Rectal smooth muscle tissue (tissue), 1 donor: ENCODE data around the gene DPP3.
A peak's percentile ranks its signal among the peaks of the same experiment; 100 is the strongest.

Experiments used
- H3K27ac ChIP-seq: one replicate; pipeline ENCODE4 v1.7.0; 2013; ENCODE audit warnings: low read depth, low read length, inconsistent platforms
- H3K27me3 ChIP-seq: one replicate; pipeline ENCODE4 v1.7.0; 2013; ENCODE audit warnings: low read length; ENCODE audit not compliant: control insufficient read depth, insufficient read depth
- H3K36me3 ChIP-seq: one replicate; pipeline ENCODE4 v1.7.0; 2013; ENCODE audit warnings: low read length; ENCODE audit not compliant: control insufficient read depth, insufficient read depth
- H3K4me1 ChIP-seq: one replicate; pipeline ENCODE4 v1.7.0; 2013; ENCODE audit warnings: low read length; ENCODE audit not compliant: control insufficient read depth, insufficient read depth
- H3K4me3 ChIP-seq: one replicate; pipeline ENCODE4 v1.7.0; 2013; ENCODE audit warnings: low read length
- H3K9ac ChIP-seq: one replicate; pipeline ENCODE4 v1.7.0; 2013; ENCODE audit warnings: low read length

DPP3 gene

GRCh38 chr11:66494935-66495334 is 14.7 kb downstream of the DPP3 start:
- H3K27me3 ChIP-seq, result no peaks in the 10 kb centered on the region
- H3K36me3 ChIP-seq, result peaks cover 4% of the 10 kb centered on the region
- H3K4me3 ChIP-seq, result no peak overlapping the region
- H3K9ac ChIP-seq, result no peak overlapping the region
- no peaks in the 10 kb centered on the region for H3K4me1 ChIP-seq
- H3K27ac ChIP-seq, result no peak overlapping the region

DNA sequence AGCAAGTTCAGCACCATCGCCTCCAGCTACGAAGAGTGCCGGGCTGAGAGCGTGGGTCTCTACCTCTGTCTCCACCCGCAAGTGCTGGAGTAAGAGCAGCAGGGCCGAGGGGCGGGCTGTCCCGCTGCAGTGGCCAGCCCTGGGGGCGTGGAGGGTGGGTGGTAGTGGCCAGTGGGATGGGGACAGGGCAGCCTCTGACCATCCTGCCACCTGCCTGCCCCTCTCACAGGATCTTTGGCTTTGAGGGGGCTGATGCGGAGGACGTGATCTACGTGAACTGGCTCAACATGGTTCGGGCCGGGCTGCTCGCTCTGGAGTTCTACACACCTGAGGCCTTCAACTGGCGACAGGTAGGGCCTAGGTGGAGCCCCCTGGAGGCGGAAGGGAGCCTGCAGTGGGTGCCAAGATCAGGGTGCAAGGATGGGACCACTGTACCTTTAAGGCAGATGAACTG is 15.2 kb downstream of the DPP3 start:
- Histone ChIP-seq H3K36me3 (peaks cover 4% of the 10 kb centered on the region), H3K27ac (no peak overlapping the region), H3K9ac (no peak overlapping the region), H3K4me1 (no peaks in the 10 kb centered on the region), H3K4me3 (no peak overlapping the region), H3K27me3 (no peaks in the 10 kb centered on the region)

DNA sequence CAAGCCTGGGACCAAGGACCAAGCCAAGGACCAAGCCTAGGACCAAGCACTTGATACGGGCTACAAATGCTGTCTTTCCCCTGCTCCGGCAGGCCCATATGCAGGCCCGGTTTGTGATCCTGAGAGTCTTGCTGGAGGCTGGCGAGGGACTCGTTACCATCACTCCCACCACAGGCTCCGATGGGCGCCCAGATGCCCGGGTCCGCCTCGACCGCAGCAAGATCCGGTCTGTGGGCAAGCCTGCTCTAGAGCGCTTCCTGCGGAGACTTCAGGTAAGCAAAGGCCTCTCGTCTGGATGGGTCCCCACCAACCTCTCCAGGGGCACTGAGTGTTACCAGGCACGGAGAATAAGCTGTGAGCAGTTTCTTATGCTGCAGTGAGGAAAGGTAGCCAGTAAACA is 17.0 kb downstream of the DPP3 start:
- peaks cover 4% of the 10 kb centered on the region for H3K36me3 ChIP-seq
- H3K4me1 ChIP-seq, result no peaks in the 10 kb centered on the region
- H3K4me3 ChIP-seq, result no peak overlapping the region
- no peak overlapping the region for H3K9ac ChIP-seq
- H3K27me3 ChIP-seq, result no peaks in the 10 kb centered on the region
- H3K27ac ChIP-seq, result no peak overlapping the region

DNA sequence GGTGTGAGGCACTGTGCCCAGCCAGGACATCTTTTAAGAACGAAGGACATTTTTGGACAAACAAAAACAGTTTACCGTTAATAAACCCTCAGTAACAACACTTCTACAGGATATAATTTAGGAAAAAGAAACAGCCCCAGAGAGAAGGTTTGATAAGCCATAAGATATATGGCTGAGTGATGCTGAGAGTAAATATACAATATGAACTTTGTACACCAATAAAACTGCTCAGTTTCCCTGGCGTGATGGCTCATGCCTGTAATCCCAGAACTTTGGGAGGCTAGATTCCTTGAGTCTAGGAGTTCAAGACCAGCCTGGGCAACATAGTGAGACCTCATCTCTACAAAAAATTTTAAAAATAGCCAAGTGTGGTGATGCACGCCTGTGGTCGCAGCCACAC is 18.3 kb downstream of the DPP3 start:
- Histone ChIP-seq H3K36me3 (no peaks in the 10 kb centered on the region), H3K27me3 (no peaks in the 10 kb centered on the region), H3K27ac (no peak overlapping the region), H3K9ac (no peak overlapping the region), H3K4me3 (no peak overlapping the region), H3K4me1 (no peaks in the 10 kb centered on the region)

GRCh38 chr11:66505276-66505816 is 25.1 kb downstream of the DPP3 start:
- no peaks in the 10 kb centered on the region for H3K27me3 ChIP-seq
- H3K9ac ChIP-seq, result no peak overlapping the region
- H3K27ac ChIP-seq, result no peak overlapping the region
- H3K4me3 ChIP-seq, result no peak overlapping the region
- peaks cover 2% of the 10 kb centered on the region for H3K4me1 ChIP-seq
- H3K36me3 ChIP-seq, result peaks cover 2% of the 10 kb centered on the region

DNA sequence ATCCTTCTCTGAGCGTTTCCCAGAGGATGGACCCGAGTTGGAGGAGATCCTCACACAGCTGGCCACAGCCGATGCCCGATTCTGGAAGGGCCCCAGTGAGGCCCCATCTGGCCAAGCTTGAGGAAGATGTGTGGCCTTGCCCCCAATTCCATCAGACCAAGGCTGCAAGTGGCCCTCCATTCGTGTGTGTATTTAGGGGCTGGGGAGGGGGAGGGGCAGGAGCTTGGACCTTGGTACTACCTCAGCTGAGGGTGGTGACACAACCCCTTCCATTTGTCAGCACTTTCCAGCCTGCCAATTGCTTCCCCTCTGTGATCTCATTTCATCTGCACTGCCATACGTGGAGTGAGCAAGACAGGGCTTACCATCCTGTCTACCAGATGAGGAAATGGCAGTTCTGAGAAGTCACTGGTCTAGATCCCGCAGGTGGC is 28.9 kb downstream of the DPP3 start:
- H3K4me1 ChIP-seq, result peaks cover 9% of the 10 kb centered on the region
- no peak overlapping the region for H3K9ac ChIP-seq
- no peak overlapping the region for H3K4me3 ChIP-seq
- no peak overlapping the region for H3K27ac ChIP-seq
- H3K27me3 ChIP-seq, result no peaks in the 10 kb centered on the region
- peaks cover 2% of the 10 kb centered on the region for H3K36me3 ChIP-seq

- peaks cover 3% of the 10 kb centered on the region for H3K36me3 ChIP-seq
- H3K4me1 ChIP-seq, result peaks cover 9% of the 10 kb centered on the region
- H3K9ac ChIP-seq, result peak within 1 kb of the TSS; percentile 20
- peak within 1 kb of the TSS; percentile 70 for H3K27ac ChIP-seq
- H3K4me3 ChIP-seq, result peak within 1 kb of the TSS; percentile 99
- H3K27me3 ChIP-seq, result no peaks in the 10 kb centered on the region
Measured at GRCh38 chr11:66510271-66510989, 30.2 kb downstream of the DPP3 start, which contains the start of gene BBS1. Gene BBS1 (plus strand): TSS chr11:66510635. CDS start chr11:66510660, 25 bp downstream.

DNA sequence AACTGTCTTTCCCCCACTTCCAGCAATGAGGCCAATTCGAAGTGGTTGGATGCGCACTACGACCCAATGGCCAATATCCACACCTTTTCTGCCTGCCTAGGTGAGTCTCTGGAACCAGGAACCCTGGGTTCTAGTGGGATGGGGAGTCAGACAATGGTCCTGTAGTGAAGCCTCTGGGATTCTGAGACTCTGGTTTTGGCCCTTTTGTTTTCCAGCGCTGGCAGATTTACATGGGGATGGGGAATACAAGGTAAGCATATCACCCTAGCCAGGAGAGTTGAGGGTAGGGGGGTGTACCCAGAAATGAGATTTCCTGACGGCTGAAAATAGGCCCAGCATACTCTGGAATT is 30.7 kb downstream of the DPP3 start:
- H3K36me3 ChIP-seq, result peaks cover 4% of the 10 kb centered on the region
- H3K27me3 ChIP-seq, result no peaks in the 10 kb centered on the region
- H3K27ac ChIP-seq, result peak overlapping the region; percentile 70
- peak overlapping the region; percentile 20 for H3K9ac ChIP-seq
- peaks cover 9% of the 10 kb centered on the region for H3K4me1 ChIP-seq
- H3K4me3 ChIP-seq, result peak overlapping the region; percentile 99

DNA sequence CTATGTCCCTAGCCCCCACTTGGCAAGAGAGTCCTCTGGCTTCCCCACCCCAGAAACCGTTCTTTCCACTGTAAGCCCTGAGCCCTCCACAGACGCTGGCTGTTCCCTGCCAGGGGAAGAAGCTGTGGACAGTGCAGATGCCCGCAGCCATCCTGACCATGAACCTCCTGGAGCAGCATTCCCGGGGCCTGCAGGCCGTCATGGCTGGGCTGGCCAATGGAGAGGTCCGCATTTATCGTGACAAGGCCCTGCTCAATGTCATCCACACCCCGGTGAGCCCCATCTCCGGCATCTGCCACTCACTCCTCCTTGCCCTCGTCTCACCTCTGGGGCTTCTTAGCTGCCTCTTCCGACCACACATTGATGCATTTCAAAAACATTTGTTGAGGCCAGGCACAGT is 43.4 kb downstream of the DPP3 start:
- Histone ChIP-seq H3K36me3 (peaks cover 10% of the 10 kb centered on the region), H3K27me3 (no peaks in the 10 kb centered on the region), H3K27ac (no peak overlapping the region), H3K9ac (no peak overlapping the region), H3K4me1 (no peaks in the 10 kb centered on the region), H3K4me3 (no peak overlapping the region)

DNA sequence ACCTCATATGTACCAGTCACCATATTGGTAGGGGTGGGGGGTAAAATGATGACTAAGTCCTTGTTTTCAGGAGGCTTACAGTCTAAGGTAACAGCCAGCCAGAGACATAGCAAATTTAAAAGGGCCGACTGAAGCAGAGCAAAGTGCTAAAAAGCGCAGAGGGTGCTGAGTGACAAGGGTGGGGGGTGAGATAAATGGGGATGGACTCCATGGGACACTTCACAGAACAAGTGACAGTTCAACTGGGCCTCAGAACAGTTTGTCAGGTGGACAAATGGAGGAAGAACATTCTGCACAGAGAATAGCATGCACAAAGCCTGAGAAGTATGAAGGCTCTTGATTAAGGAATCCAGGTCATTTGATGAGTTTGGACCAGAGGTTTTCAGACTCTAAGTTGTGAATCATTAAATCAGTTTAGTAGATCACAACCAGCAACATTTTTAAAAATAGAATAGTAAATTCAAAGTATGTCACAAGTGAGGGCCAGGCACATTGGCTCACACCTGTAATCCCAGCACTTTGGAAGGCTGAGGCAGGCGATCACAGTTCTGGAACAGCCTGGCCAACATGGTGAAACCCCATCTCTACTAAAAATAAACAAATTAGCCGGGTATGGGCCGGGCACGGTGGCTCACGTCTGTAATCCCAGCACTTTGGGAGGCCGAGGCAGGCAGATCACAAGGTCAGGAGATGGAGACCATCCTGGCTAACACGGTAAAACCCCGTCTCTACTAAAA is 44.2 kb downstream of the DPP3 start:
- Histone ChIP-seq H3K4me1 (no peaks in the 10 kb centered on the region), H3K4me3 (no peak overlapping the region), H3K27ac (no peak overlapping the region), H3K27me3 (no peaks in the 10 kb centered on the region), H3K9ac (no peak overlapping the region), H3K36me3 (peaks cover 9% of the 10 kb centered on the region)

DNA sequence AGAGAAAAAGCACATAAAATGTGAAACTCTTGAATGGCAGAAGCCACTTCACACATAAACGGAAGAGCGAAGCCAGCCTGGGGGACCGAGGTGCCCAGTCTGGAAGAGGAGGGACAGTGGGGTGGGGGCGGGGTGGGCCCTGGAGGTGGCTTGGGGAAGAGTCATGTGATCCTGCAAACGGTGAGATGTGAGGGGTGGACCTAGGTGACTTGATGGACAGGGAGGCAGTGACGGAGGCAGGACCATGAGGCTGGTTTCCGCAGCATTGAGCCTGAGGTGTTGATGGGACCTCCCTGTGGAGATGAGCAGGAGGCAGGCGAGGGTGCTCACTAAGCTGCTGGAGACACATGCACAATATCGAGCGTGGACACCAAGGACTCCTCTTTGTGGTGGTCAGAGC is 48.8 kb downstream of the DPP3 start:
- no peak overlapping the region for H3K9ac ChIP-seq
- peaks cover 6% of the 10 kb centered on the region for H3K36me3 ChIP-seq
- no peaks in the 10 kb centered on the region for H3K27me3 ChIP-seq
- H3K4me1 ChIP-seq, result no peaks in the 10 kb centered on the region
- no peak overlapping the region for H3K27ac ChIP-seq
- no peak overlapping the region for H3K4me3 ChIP-seq

- H3K4me1 ChIP-seq, result no peaks in the 10 kb centered on the region
- H3K27me3 ChIP-seq, result no peaks in the 10 kb centered on the region
- peaks cover 6% of the 10 kb centered on the region for H3K36me3 ChIP-seq
- no peak overlapping the region for H3K27ac ChIP-seq
- no peak overlapping the region for H3K4me3 ChIP-seq
- H3K9ac ChIP-seq, result no peak overlapping the region
Measured at GRCh38 chr11:66529655-66530054, 49.4 kb downstream of the DPP3 start.
